HepG2 (cell line): ENCODE data around the gene ARHGEF3. TPM values are rescaled to one million over a fixed set of nuclear protein-coding genes. Genes with fewer than 3 reads are reported as not detected.
A peak's percentile ranks its signal among the peaks of the same experiment; 100 is the strongest.

Experiments
- CBX5 ChIP-seq: sonication (generic); formaldehyde crosslinking; IDR thresholded peaks from 2 replicates; pipeline ENCODE4 v1.4.0; 2020; ENCODE audit warnings: missing genetic modification reagents, borderline replicate concordance
- FOXO1 ChIP-seq: sonication (generic); formaldehyde crosslinking; IDR thresholded peaks from 2 replicates; pipeline ENCODE4 v1.4.0; 2020; ENCODE audit warnings: missing genetic modification reagents
- HDAC1 ChIP-seq: sonication (generic); formaldehyde crosslinking; IDR thresholded peaks from 2 replicates; pipeline ENCODE4 v1.5.1; 2020; ENCODE audit warnings: mild to moderate bottlenecking, missing genetic modification reagents
- HOXA5 ChIP-seq: sonication (generic); formaldehyde crosslinking; IDR thresholded peaks from 2 replicates; pipeline ENCODE4 v1.4.0; 2020; ENCODE audit warnings: missing genetic modification reagents
- ISL2 ChIP-seq: sonication (generic); formaldehyde crosslinking; IDR thresholded peaks from 2 replicates; pipeline ENCODE4 v1.5.0; 2020; ENCODE audit warnings: missing genetic modification reagents
- NFIC ChIP-seq: IDR thresholded peaks from 2 replicates; pipeline ENCODE4 v1.6.1; 2012; ENCODE audit warnings: mild to moderate bottlenecking, low read length, inconsistent platforms
- SOX5 ChIP-seq: IDR thresholded peaks from 2 replicates; pipeline ENCODE4 v1.6.1; 2016; ENCODE audit warnings: borderline replicate concordance
- STAG1 ChIP-seq: sonication (generic); formaldehyde crosslinking; IDR thresholded peaks from 2 replicates; pipeline ENCODE4 v1.4.0; 2020; ENCODE audit warnings: missing genetic modification reagents
- ZKSCAN1 ChIP-seq: fragments of 150-350 bp; IDR thresholded peaks from 2 replicates; pipeline ENCODE4 v1.6.1; 2014; ENCODE audit warnings: low read length
- ZNF713 ChIP-seq: sonication (generic); formaldehyde crosslinking; IDR thresholded peaks from 2 replicates; pipeline ENCODE4 v1.4.0; 2020; ENCODE audit warnings: mild to moderate bottlenecking, missing genetic modification reagents
- polyA plus RNA-seq, 8 experiments: library from polyadenylated mRNA; depleted of rRNA in 3 of 8; stranded (reverse) in 7 of 8; unstranded in 1 of 8; fragments of >200 nt; fragmentation: Illumina TruSeq in 4 of 8; extraction: Trizol in 4 of 8; gene quantifications; 2 replicates each; pipeline versions ENCODE4 v1.2.1 to v1.2.3, GENCODE V29; 2011 to 2016; ENCODE audit warnings: low read depth in 4 of 8, missing spikeins in 1 of 8, mixed read lengths in 1 of 8; ENCODE audit not compliant: insufficient read depth in 1 of 8
- total RNA-seq, 5 experiments: library from RNA; depleted of rRNA; stranded (reverse); fragments of >200 nt; fragmentation: Illumina TruSeq; extraction: Trizol; gene quantifications; 2 replicates each; pipeline ENCODE4 v1.2.3, GENCODE V29; 2016; ENCODE audit warnings: low read depth in 1 of 5
- TF ChIP-seq, protein P1 (sequence below): sonication (generic); formaldehyde crosslinking; IDR thresholded peaks from 2 replicates; pipeline ENCODE4 v1.5.1; 2020; ENCODE audit warnings: mild to moderate bottlenecking, missing genetic modification reagents, borderline replicate concordance
- TF ChIP-seq, protein P2 (sequence below): sonication (generic); formaldehyde crosslinking; IDR thresholded peaks from 2 replicates; pipeline ENCODE4 v1.5.0; 2020; ENCODE audit warnings: mild to moderate bottlenecking, missing genetic modification reagents
- TF ChIP-seq, protein P3 (sequence below): sonication (generic); formaldehyde crosslinking; IDR thresholded peaks from 2 replicates; pipeline ENCODE4 v1.4.0; 2020; ENCODE audit warnings: missing genetic modification reagents, borderline replicate concordance
- TF ChIP-seq, protein P4 (sequence below): IDR thresholded peaks from 2 replicates; pipeline ENCODE4 v1.6.1; 2016; ENCODE audit warnings: mild to moderate bottlenecking

The ARHGEF3 gene
- total and polyA plus RNA-seq, 2 of the 13 experiments (the other 11 are each of a cell fraction or from before 2014, with no cell fraction given) = 14.8 to 23.1 TPM

DNA sequence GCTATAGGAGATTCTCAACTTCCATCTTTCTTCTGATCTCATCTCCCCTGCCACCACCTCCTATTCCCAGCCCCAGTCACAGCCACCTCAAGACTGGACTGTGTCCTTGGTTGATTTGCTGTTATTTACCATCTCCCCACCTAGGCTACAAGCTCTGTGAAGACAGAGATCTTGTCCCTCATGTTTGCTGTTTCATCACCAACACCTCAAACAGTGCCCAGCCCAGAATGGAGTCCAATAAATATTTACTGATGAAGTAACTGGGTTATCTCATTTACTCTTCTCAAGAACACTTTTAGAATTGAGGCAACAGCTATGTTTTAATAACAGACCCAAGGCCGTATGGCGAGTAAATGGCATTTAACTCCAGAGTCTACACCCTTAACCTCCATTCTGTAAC, 29.1 kb upstream of the ARHGEF3 start (continued):
- TF ChIP-seq, protein P1, sequence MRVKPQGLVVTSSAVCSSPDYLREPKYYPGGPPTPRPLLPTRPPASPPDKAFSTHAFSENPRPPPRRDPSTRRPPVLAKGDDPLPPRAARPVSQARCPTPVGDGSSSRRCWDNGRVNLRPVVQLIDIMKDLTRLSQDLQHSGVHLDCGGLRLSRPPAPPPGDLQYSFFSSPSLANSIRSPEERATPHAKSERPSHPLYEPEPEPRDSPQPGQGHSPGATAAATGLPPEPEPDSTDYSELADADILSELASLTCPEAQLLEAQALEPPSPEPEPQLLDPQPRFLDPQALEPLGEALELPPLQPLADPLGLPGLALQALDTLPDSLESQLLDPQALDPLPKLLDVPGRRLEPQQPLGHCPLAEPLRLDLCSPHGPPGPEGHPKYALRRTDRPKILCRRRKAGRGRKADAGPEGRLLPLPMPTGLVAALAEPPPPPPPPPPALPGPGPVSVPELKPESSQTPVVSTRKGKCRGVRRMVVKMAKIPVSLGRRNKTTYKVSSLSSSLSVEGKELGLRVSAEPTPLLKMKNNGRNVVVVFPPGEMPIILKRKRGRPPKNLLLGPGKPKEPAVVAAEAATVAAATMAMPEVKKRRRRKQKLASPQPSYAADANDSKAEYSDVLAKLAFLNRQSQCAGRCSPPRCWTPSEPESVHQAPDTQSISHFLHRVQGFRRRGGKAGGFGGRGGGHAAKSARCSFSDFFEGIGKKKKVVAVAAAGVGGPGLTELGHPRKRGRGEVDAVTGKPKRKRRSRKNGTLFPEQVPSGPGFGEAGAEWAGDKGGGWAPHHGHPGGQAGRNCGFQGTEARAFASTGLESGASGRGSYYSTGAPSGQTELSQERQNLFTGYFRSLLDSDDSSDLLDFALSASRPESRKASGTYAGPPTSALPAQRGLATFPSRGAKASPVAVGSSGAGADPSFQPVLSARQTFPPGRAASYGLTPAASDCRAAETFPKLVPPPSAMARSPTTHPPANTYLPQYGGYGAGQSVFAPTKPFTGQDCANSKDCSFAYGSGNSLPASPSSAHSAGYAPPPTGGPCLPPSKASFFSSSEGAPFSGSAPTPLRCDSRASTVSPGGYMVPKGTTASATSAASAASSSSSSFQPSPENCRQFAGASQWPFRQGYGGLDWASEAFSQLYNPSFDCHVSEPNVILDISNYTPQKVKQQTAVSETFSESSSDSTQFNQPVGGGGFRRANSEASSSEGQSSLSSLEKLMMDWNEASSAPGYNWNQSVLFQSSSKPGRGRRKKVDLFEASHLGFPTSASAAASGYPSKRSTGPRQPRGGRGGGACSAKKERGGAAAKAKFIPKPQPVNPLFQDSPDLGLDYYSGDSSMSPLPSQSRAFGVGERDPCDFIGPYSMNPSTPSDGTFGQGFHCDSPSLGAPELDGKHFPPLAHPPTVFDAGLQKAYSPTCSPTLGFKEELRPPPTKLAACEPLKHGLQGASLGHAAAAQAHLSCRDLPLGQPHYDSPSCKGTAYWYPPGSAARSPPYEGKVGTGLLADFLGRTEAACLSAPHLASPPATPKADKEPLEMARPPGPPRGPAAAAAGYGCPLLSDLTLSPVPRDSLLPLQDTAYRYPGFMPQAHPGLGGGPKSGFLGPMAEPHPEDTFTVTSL (CRISPR knock-in tag) = peak; percentile 68; the same call in 1 of the 2 replicates
- TF ChIP-seq CBX5 (no peak), ZKSCAN1 (no peak), SOX5 (CRISPR knock-in tag) (peak; percentile 82), HDAC1 (peak; percentile 69; the same call in 1 of the 2 replicates), NFIC (peak; percentile 74), STAG1 (no peak), ISL2 (CRISPR knock-in tag) (peak; percentile 97), HOXA5 (CRISPR knock-in tag) (peak; percentile 60; the same call in 1 of the 2 replicates), ZNF713 (CRISPR knock-in tag) (no peak), FOXO1 (CRISPR knock-in tag) (peak; percentile 88)
- TF ChIP-seq, protein P2, sequence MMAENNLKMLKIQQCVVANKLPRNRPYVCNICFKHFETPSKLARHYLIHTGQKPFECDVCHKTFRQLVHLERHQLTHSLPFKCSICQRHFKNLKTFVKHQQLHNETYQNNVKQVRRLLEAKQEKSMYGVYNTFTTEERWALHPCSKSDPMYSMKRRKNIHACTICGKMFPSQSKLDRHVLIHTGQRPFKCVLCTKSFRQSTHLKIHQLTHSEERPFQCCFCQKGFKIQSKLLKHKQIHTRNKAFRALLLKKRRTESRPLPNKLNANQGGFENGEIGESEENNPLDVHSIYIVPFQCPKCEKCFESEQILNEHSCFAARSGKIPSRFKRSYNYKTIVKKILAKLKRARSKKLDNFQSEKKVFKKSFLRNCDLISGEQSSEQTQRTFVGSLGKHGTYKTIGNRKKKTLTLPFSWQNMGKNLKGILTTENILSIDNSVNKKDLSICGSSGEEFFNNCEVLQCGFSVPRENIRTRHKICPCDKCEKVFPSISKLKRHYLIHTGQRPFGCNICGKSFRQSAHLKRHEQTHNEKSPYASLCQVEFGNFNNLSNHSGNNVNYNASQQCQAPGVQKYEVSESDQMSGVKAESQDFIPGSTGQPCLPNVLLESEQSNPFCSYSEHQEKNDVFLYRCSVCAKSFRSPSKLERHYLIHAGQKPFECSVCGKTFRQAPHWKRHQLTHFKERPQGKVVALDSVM = peak; percentile 53; the same call in 1 of the 2 replicates
- TF ChIP-seq, protein P3, sequence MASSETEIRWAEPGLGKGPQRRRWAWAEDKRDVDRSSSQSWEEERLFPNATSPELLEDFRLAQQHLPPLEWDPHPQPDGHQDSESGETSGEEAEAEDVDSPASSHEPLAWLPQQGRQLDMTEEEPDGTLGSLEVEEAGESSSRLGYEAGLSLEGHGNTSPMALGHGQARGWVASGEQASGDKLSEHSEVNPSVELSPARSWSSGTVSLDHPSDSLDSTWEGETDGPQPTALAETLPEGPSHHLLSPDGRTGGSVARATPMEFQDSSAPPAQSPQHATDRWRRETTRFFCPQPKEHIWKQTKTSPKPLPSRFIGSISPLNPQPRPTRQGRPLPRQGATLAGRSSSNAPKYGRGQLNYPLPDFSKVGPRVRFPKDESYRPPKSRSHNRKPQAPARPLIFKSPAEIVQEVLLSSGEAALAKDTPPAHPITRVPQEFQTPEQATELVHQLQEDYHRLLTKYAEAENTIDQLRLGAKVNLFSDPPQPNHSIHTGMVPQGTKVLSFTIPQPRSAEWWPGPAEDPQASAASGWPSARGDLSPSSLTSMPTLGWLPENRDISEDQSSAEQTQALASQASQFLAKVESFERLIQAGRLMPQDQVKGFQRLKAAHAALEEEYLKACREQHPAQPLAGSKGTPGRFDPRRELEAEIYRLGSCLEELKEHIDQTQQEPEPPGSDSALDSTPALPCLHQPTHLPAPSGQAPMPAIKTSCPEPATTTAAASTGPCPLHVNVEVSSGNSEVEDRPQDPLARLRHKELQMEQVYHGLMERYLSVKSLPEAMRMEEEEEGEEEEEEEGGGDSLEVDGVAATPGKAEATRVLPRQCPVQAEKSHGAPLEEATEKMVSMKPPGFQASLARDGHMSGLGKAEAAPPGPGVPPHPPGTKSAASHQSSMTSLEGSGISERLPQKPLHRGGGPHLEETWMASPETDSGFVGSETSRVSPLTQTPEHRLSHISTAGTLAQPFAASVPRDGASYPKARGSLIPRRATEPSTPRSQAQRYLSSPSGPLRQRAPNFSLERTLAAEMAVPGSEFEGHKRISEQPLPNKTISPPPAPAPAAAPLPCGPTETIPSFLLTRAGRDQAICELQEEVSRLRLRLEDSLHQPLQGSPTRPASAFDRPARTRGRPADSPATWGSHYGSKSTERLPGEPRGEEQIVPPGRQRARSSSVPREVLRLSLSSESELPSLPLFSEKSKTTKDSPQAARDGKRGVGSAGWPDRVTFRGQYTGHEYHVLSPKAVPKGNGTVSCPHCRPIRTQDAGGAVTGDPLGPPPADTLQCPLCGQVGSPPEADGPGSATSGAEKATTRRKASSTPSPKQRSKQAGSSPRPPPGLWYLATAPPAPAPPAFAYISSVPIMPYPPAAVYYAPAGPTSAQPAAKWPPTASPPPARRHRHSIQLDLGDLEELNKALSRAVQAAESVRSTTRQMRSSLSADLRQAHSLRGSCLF (CRISPR knock-in tag) = no peak
- TF ChIP-seq, protein P4, sequence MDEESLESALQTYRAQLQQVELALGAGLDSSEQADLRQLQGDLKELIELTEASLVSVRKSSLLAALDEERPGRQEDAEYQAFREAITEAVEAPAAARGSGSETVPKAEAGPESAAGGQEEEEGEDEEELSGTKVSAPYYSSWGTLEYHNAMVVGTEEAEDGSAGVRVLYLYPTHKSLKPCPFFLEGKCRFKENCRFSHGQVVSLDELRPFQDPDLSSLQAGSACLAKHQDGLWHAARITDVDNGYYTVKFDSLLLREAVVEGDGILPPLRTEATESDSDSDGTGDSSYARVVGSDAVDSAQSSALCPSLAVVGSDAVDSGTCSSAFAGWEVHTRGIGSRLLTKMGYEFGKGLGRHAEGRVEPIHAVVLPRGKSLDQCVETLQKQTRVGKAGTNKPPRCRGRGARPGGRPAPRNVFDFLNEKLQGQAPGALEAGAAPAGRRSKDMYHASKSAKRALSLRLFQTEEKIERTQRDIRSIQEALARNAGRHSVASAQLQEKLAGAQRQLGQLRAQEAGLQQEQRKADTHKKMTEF (CRISPR knock-in tag) = peak; percentile 73; the same call in 1 of the 2 replicates
